GM19467 (cell line): ENCODE results near the gene SDHC.
"Not testable (repeated sequence)": the region's sequence is repeated elsewhere in the genome, so short reads cannot be mapped to it uniquely, and the experiment has no call there.

Experiments
- ATAC-seq: cut with Tn5 transposase; IDR thresholded peaks from one replicate; pipeline ENCODE4 v1.9.1; 2021; ENCODE audit warnings: mild to moderate bottlenecking, moderate library complexity; ENCODE audit not compliant: unreplicated experiment

SDHC gene

DNA sequence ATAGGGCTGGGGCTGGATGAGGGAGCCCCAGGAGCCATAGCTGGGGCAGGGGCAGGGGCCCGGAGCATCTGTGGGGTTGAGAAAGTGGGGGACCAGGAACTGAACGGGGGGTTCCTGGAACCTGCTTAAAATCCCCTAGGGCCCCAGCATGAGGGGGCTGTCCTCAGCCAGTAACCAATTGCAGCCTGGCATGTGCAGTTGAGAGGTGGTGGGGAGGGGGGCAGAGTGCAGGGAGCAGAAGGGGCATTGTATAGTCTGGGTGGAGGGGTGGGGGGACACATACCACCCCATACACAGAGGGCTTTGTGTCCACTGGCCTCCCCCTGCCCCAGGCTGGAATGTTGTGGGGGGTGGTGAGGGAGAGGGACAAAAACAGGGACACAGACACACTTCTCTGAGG lies 4.3 kb upstream of the SDHC start, which contains the start of gene MPZ:
Gene MPZ (minus strand): TSS at position 101 of the 400 bp plus-strand sequence. CDS start 63 bp downstream, at position 38.
- no peak for ATAC-seq

DNA sequence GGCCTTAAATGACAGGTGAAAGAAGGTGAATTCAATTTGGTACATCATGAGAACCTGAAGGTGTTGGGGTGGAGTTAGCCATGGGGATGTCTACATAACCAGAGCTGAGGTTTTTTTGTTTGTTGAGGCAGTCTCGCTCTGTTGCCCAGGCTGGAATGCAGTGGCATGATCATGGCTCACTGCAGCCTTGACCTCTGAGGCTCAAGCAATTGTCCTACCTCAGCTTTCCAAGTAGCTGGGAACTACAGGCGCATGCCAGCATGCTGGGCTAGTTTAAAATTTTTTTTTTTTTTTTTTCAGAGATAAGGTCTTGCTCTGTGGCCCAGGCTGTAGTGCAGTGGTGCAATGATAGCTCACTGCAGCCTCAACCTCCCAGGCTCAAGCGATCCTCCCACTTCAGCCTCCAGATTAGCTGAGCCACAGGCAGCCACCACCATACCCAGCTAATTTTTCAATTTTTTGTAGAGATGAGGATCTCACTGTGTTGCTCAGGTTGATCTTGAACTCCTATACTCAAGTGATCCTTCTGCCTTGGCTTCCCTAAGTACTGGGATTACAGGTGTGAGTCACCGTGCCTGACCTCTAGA lies 2.5 kb upstream of the SDHC start:
- no peak for ATAC-seq

DNA sequence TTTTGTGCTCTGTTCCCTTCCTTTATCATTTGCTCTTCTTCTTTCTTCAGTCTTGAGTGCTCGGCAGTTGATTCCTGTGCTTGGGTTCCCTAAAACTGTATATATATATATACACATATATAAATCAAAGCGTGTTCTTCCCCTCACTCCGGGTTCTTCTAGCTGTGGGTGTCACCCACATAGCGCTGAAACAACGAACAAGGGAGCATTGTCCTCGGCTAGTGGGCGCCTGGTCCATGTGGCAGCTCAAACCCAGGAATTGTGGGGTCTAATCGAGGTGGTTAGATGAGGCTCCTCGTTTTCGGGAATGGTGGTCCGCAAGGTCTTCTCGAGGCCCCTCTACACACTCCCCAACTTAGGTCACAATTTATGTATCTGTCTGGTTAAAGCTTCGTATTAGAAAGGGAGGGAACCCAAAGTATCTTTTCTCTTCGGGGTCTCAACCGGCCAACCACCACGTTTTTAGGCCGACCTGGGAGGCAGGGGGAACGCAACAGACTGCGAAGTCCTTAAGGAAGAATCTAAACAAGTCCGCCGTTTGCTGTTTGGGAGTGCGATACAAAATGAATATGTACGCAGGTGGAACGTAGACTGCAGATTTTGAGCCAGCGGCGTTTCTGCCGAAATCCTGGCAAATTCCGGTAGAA lies 504 bp upstream of the SDHC start:
- no peak for ATAC-seq

DNA sequence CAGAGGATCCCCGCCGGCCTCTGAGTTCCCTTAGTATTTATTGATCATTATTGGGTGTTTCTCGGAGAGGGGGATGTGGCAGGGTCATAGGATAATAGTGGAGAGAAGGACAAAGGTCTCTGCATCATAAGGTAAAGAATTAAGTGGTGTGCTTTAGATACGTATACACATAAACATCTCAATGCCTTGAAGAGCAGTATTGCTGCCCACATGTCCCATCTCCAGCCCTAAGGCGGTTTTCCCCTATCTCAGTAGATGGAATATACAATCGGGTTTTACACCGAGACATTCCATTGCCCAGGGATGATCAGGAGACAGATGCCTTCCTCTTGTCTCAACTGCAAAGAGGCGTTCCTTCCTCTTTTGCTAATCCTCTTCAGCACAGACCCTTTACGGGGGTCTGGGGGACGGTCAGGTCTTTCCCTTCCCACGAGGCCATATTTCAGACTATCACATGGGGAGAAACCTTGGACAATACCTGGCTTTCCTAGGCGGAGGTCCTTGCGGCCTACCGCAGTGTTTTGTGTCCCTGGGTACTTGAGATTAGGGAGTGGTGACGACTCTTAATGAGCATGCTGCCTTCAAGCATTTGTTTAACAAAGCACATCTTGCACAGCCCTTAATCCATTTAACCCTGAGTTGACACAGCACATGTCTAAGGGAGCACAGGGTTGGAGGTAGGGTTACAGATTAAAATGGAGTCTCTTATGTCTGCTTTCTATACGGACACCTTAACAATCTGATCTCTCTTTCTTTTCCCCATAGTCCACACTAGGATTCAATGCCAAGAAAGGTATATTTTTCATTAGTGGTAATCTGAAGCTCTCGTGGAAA lies 1.9 kb downstream of the SDHC start:
- ATAC-seq: not testable (repeated sequence)

DNA sequence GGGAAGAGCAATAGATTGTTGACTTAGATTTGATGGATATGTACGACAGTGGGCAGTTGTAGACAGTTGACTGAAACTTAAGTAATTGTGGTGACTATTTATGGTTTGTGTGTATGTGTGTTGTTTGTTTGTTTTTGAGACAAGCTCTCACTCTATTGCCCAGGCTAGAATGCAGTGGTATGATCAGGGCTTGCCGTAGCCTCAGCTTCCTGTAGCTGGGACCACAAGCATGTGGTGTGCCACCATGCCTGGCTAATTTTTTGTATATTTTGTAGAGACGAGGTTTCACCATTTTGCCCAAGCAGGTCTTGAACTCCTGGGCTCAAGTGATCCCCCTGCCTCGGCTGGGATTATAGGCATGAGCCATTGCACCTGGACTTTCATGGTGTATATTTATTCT lies 9.8 kb downstream of the SDHC start:
- no peak for ATAC-seq

DNA sequence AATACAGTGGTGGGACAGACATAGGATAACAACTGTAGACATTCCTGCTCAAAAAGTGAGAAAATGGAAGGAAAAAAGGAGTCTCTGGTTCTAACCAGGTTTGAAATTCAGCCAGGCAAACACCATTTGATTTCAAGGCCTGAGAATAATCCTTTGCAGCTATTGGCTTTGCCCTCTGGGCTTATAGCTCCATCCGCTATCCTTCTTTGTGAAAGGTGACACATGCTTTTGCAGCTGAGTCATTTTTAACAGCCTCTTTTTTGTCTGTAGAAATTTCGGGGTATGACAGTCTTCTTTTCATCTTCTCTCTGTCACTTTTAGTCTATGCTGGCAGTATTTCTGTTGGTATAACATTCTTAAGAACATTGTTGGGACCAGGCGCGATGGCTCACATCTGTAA lies 16.2 kb downstream of the SDHC start:
- no peak for ATAC-seq

DNA sequence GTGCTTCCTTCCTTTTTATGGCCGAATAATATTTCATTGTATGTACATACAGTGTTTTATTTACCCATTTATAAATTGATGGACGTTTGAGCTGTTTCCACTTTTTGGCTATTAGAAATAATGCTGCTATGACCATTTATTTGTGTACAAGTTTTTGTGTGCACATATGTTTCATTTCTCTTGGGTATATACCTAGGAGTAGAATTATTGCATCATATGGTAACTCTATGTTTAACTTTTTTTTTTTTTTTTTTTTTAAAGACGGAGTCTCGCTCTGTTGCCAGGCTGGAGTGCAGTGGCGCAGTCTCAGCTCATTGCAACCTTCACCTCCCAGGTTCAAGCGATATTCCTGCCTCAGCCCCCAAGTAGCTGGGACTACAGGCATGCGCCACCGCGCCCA lies 19.0 kb downstream of the SDHC start:
- ATAC-seq: no peak

DNA sequence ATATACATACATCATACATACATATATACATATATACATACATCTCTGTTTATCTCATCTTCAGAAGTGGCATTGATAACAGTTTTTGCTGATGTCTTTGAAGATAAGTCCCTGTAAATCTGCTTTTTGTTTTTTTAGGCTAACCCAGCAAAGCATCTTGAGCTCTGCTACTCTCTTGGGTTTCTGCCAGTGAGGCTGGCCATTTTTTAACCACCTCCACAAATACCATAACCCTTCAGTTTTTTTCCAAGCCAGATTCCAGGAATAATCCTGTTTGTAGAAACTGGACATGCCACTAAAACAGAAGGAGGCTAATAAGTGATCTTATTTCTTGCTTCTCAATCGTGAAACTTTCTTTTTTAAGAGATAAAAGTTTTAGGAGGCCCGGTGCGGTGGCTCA lies 21.6 kb downstream of the SDHC start:
- ATAC-seq: no peak

DNA sequence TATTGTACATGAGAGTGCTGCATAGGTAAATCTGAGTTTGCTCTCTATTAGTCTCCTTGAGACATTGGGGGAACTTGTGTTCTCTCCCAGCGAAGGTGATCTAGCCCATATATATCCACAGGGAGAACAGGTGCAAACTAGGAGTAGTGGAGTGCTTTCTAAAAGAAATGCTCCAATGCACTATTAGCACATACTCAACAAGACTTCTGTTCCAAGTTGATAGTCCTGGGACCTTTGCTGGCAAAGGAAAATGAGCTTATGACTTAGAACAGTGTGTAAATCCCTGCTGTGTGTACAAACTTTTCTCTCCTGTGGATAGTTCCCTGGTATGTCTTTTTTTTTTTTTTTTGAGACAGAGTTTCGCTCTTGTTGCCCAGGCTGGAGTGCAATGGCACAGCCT lies 28.0 kb downstream of the SDHC start:
- no peak for ATAC-seq

DNA sequence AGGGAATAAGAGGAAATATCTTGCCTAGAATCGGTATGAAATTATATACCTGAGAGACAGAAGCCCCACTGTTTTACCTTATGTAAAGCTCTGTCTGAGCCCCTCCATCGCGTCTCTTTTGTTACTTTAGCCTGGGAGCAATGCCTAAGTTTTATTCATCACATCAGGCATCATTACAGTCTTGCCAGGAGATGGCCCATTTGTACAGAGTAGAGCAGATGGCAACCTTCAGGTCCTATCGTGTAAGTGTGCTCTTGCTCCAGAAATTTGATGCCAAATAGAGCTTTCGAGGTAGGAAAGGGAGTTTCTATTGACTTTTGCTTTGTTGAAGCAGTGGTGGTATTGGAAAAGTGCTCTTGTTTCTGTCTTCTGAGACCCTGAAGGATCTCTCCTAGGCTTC lies 28.6 kb downstream of the SDHC start:
- no peak for ATAC-seq

DNA sequence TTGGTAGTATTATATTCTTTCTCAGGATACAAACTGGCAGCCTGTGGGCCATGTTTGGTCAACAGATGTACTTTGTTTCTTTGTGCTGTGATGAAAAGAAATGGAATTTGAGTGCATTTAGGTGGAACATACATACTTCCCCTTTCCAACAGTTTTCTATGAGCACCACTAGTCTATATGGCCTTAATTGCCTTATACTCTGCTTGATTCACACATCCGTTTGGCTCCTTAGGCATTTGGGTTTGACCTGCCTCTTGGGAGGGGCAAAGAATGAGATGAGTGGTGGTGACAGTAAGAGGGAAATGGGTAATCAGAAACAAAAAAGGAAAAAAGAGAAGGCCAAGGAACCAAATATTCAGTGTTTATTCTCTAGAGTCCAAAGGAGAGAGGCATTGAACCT lies 36.5 kb downstream of the SDHC start:
- ATAC-seq: no peak

DNA sequence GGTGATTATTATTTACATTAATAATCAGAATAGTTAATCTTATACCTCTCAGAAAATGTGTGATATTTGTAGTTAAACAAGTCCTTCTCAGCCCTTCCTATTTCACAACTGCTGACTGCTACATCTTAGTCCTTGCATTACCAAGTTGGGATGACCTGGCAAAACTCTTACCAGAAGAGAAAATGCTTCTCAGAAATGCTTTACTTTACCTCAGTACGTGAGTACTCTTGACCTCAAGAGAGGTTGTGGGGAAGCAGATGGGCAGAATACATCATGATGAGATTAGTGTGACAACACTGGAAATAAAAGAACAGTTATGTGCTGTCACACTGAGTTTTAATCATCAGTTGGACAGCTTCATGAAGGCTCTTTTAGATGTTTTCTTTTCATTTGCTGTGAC lies 37.3 kb downstream of the SDHC start:
- ATAC-seq: no peak

DNA sequence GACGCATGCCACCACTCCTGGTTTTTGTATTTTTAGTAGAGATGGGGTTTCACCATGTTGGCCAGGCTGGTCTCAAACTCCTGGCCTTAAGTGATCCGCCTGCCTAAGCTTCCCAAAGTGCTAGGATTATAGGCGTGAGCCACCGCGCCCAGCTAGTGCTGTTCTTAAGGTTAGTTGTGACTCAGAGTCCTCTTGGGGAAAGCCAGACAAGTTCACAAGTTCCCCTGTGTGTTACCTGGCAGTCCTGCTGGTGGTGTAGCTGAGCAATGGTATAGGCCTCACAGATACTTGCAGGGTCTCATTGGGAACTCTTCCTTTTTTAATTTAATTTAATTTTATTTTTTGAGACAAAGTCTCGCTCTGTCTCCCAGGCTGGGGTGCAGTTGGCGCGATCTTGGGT lies 42.9 kb downstream of the SDHC start:
- ATAC-seq: no peak

DNA sequence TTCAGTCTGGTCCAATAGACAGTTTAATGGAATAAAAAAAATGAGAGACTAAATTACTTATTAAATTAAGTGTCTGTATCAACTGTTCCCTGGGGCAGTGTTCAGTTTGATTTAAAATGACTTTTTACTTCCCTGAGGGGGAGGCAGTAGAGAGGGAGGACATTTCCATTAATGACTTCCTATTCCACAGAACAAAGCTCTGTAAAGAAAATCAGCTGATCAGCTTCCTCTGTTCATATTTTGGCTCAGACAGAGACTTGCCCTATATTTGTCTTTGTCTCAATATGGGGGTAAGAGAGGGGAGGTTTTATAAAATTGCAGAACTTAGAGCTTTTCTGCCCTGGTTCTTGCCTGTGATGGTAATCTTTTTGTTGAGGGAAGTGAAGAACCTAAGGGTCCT lies 45.1 kb downstream of the SDHC start:
- ATAC-seq: no peak

DNA sequence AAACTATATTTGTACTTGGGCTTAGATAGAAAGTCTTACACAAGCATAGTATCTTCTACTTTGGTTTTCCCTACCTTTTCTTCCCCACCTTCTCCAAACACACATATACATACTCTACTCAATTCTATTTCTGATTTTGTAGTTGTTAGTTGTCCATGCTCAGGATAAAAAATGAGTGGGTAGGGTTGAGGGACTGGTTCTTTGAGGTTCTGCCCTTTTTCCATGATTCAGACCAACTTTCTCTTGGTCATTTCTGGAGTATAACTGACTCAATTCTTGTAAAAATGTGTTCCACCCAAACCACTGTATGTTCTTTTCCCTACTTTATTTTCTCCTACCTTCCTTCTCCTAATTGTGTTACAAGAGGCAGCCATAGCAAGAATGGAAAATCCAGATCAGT lies 50.2 kb downstream of the SDHC start:
- no peak for ATAC-seq

DNA sequence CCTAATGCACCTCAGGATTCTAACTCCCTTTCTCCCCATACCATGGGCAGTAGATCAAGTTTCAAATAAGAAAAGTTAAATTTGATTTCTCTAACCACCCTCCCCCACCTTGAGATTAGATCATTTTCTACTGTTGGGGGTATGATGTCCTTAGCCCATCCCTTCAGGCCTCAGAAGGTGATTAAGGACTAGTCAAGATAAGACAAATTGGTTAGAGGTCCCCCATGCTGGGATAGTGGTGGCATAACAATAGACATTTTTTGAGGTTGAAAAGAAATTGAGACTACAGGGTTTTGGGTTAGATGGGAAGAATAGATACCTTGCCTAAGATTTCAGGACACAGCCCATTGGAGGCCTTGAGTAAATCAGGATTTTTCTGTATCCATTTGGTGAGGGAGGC lies 51.0 kb downstream of the SDHC start:
- no peak for ATAC-seq

DNA sequence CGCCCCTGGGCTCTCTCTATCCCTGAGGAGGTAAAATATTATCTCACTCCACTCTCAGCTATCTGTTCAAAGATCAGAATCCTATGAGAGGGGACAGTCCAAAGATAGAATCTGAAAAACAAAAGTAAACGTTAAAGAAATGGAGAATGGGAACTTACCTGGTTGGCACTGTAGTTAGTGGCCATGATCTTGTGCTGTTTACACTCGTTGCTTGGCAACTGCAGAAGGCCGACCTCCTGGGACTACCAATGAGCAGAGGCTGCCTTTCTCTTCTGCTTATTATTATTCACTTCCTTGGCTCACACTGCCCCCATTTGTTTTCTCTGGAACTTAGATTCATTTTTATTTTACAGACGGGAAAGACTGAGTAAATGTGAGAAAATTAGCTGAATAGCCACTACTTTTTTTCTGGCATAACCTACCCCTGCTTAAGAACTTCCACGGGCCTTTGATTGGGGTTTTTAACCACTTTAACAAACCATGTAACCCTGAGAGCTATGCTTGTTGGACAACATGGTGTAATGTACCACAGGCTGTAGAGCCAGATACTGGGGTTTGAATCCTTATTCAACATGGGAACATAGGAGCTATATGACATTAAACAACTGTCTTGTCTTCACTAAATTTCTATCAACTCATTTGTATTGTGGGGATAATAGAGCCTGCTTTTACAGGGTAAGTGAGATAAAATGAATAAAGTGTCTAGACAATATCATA lies 53.7 kb downstream of the SDHC start, which contains the start of gene CFAP126:
Gene CFAP126 (minus strand): TSS at position 193 of the 717 bp plus-strand sequence. CDS start 8 bp downstream, at position 185.
- peak; percentile 67 for ATAC-seq

DNA sequence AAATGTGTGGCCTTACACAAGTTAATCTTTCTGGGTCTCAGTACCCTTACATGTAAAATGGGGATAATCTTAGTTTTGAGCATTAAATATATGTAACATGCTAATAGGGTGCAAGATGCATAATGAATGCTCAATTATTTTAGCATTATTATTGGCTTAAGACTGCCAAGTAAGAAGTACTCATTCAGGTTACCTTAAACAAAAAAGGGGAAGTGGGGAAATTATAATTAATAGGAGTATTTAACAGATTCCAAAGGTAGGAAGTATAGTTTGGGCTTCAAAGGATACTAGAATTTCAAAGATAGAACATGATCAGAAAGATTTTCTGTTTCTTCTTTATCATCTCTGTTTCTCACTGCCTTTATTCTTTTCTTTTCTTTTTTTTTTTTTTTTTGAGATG lies 59.3 kb downstream of the SDHC start:
- ATAC-seq: no peak

DNA sequence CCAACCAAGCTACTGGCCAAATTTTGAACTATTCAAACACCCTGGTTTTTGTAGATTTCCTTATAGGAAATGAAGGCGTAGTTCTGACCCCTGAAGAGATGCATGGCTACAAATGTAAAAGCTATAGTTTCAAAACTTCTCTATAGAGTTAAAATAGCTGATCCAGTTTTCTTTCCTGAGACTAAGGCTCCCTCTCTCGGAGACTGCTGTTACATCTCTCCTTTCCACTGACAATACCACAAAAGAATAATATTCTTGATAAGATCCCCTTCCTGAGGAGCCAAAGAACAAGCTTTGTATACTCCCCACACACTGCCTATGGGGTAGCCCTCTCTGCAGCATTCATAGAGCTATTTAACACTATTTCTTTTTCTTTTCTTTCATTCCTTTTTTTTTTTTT lies 60.2 kb downstream of the SDHC start:
- no peak for ATAC-seq

DNA sequence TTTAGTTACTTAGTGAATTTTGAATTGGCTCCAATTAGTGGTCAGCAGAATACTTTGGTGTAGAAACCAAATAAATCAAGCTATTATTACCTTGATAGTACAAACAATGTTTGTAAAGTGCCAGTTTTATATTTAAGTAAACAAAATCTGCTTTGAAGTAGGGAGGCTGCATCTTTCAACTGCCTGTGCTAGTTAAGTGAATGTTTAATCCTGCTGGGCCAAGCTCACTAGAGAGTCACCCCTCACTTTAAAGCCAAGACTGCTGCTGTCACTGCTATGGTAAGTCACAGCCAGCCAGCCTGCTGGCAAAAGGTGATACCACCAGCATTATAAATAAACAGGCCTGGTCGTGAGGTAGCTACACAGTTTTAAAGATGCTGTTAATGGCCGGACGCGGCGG lies 63.8 kb downstream of the SDHC start:
- no peak for ATAC-seq

DNA sequence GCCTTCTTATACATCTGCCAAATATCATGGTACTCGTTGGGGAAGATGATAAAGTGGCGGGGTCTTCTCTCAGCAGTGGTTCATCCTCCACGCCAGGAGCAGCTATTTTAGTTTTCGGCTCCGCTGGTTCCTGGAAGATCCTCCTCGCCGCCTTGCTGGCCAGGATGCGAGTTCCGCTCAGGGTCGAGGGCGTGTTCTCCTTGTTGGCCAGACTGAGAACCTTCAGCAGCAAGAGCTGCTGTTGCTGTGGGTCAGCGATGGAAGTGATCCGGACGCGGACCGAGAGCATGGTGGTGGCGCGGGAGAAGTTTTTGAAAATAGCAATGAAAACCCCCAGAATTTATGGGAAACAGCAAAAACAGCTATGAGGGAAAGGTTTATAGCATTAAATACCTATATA lies 64.9 kb downstream of the SDHC start:
- ATAC-seq: no peak
